GM19035 (cell line): ENCODE data around the gene PLGRKT.
A peak's percentile ranks its signal among the peaks of the same experiment; 100 is the strongest.
"Not testable (repeated sequence)": the region's sequence is repeated elsewhere in the genome, so short reads cannot be mapped to it uniquely, and the experiment has no call there.

ENCODE experiments used
- ATAC-seq: cut with Tn5 transposase; IDR thresholded peaks from one replicate; pipeline ENCODE4 v1.9.1; 2021; ENCODE audit not compliant: unreplicated experiment

Gene PLGRKT

DNA sequence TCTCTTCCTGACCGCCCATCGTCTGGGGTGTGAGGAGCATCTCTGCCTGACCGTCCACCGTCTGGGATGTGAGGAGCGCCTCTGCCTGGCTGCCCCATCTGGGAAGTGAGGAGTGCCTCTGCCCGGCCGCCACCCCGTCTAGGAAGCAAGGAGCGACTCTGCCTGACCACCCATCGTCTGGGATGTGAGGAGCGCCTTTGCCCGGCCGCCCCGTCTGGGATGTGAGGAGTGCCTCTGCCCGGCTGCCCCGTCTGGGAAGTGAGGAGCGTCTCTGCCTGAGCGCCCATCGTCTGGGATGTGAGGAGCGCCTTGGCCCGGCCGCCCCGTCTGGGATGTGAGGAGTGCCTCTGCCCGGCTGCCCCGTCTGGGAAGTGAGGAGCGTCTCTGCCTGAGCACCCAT, 4.4 kb downstream of the PLGRKT start:
- not testable (repeated sequence) for ATAC-seq

DNA sequence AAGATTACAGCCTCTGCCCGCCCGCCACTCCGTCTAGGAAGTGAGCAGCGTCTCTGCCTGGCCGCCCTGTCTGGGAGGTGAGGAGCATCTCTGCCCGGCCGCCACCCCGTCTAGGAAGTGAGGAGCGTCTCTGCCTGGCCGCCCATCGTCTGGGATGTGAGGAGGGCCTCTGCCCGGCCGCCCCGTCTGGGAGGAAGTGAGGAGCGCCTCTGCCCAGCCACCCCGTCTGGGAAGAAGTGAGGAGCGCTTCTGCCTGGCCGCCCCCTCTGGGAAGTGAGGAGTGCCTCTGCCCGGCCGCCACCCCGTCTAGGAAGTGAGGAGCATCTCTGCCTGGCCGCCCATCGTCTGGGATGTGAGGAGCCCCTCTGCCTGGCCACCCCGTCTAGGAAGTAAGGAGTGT, 4.8 kb downstream of the PLGRKT start:
- ATAC-seq = not testable (repeated sequence)

GRCh38 chr9:5430912-5431311, 6.8 kb downstream of the PLGRKT start:
- no peak for ATAC-seq

GRCh38 chr9:5429873-5430564, 7.7 kb downstream of the PLGRKT start:
- ATAC-seq = no peak

GRCh38 chr9:5428794-5429528, 8.8 kb downstream of the PLGRKT start:
- no peak for ATAC-seq

DNA sequence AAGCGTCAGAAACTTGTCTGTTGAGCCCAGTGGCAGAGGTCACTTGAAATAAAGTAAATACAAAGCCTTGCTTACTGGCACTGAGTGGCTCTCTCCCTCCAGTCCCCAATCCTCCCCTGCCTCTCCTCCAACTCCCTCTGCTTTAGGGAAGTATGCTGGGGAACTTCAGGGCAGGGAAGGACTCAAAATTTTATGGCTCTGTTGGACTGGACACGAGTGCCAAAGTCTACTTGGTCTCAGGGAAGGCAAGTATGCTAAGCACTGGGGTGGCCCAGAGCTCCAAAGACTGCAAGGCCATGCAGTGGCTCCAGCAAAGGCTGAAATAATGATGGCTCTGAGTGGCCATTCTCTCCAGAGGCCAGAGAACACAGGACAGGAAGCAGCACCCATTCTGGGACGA, 9.6 kb downstream of the PLGRKT start:
- ATAC-seq = no peak

GRCh38 chr9:5427005-5427404, 10.7 kb downstream of the PLGRKT start:
- ATAC-seq = no peak

- no peak for ATAC-seq
Measured at GRCh38 chr9:5425006-5425628, 12.6 kb downstream of the PLGRKT start.

GRCh38 chr9:5422276-5422675, 15.4 kb downstream of the PLGRKT start:
- ATAC-seq = no peak

GRCh38 chr9:5421163-5421562, 16.6 kb downstream of the PLGRKT start:
- ATAC-seq = no peak

- ATAC-seq = no peak
Measured at GRCh38 chr9:5419987-5420386, 17.7 kb downstream of the PLGRKT start.

GRCh38 chr9:5418481-5418880, 19.2 kb downstream of the PLGRKT start:
- no peak for ATAC-seq

DNA sequence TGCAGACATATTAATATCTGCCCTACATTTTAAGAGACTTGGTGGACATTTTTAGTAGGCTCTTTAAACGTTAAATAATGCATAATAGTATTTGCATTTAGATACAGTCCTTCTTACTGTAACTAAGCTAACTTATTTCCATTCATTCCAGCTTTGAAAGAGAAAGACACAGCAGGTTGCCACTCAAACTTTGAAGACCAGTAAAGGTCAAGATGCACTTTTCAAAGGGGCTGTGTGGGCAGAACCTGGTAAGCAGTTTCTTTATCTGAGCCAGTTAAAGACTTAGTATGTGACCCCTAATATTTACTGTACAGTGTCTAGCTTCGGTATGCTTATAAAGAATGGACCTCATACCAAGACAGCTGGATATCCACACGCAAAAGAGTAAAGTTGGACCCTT, 20.8 kb downstream of the PLGRKT start:
- ATAC-seq = no peak

- no peak for ATAC-seq
Measured at GRCh38 chr9:5408596-5408995, 29.1 kb downstream of the PLGRKT start.

- ATAC-seq = no peak
Measured at GRCh38 chr9:5402217-5402616, 35.5 kb downstream of the PLGRKT start.

DNA sequence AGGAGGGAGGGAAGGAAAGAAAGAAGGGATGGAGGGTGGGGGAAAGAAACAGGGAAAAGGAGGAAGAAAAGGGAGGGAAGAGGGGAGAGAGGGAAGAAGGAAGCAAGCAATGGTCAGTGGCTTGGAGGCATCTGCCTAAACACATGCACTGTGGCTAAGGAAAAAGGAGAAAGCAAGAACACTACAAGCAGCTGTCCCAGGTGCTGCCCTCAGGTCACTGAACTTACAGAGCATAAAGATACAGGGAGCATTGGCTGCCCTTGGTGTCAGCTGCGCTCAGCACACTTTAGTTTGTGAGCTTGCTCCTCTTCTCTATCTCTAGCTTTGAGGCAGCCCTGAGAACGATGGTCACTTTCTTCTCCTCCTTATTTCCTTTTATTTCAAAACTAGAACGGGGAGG, 40.2 kb downstream of the PLGRKT start:
- not testable (repeated sequence) for ATAC-seq

GRCh38 chr9:5395428-5395827, 42.3 kb downstream of the PLGRKT start:
- ATAC-seq = no peak

DNA sequence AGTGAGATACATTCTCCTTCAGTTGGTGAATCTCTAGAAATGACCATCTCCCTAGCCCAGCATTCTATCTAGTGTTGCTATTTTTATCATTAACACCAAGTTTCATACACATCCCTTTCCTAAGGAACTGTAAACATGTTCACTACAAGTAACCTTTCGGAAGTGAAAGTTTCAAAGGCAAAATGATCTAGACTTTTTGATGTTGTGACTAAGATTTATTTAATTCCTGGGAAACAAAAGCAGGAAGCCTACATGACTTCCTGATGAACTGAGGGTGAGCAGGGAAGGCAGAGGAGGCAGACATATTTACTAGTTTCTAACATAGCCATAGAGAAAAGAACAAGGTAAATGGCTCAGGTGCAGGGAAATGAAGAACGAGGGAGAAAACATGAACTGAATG, 43.7 kb downstream of the PLGRKT start:
- ATAC-seq = not testable (repeated sequence)

DNA sequence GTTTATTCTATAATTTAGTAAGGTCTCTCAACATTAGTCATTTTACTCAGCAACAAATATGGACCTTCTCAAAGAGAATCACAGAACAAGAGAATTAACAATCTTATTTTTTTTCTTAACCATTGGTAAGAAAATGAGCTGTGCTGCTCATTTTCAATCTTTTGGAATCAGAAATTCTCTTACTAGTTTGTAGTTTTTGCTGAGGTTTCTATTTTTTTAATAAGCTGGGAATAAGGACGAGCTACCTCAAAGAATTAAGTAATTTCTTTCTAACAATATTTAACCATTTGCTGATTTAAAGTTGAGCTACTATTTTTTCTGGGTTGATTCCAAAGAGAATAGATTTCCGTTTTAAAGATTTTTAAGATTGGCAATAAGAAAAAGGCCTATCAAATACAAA, 44.2 kb downstream of the PLGRKT start:
- ATAC-seq = no peak

DNA sequence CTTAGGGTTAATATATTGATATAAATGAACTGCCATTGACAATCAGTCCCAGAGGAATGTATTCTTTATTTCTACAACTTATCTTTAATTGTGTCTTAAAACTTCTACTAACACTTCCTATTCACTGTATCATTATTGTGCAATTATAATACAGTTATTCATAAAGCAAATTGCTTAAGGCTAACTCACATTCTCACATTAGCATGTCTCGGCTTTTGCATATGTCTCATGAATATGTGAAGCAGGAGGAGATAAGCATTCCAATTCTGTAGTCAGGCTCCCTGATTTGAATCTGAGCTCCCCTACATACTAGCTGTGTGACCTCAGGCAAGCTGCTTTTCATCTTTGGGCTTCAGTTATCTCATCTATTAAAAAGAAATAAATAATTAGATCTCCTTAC, 45.4 kb downstream of the PLGRKT start:
- ATAC-seq = no peak

DNA sequence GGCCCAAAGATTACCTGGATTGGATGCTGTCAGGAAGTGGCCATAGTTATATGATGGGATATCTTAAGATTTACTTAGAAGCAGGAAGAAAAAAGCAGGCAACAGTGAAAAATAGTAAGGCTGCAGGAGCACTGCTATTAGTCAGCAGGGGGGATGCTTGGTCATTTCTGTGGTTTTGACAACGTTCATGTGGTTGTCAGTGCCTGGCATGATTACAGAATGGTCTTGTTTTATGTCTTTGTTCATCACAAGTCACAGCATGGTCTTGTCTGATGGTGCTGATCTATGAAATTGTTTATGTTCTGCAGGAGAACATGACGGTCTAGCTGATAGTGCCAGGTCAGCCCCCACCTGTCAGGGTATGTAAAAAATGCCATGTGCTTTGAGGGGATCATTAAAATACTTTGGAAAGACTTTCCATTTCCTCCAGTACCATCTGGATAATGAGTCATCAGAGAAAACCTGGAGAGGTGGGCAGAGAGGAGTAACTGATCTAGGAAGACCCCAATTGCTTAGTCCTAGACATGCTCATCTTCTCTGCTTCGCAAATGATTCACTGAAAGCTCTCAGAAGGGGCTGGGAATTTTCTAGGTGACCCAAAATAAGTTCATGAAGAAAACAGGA, 48.5 kb downstream of the PLGRKT start:
- peak; percentile 65 for ATAC-seq
